Measurements from ENCODE around the gene TSPEAR.
"Not testable (repeated sequence)": the region's sequence is repeated elsewhere in the genome, so short reads cannot be mapped to it uniquely, and the experiment has no call there.

TSPEAR gene

DNA sequence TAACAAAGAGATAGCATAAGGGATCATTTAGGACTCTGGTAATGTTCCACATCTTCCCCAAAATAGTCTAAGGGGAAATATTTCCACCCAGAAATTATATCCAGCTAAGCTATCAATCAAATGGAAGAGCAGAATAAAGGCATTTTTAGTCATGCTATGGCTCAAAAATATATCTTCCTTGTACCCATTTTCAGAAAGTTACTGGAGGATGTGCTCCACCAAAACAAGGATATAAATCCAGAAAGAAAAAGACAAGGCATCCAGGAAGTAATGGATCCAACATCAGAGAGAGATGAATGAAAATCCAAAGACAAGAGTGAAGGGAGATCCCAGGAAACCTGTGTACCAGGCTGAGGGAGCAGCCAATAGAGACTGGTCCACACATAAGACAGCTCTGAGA is 102.2 kb downstream of the TSPEAR start:
- Mint-ChIP-seq H3K4me3 (no peak overlapping the region), H3K27ac (no peak overlapping the region), H3K27me3 (no peaks in the 10 kb centered on the region), H3K9me3 (peaks cover 25% of the 10 kb centered on the region), H3K36me3 (ENCODE audit: low read depth) (no peaks in the 10 kb centered on the region), H3K4me1 (ENCODE audit: low read depth) (peaks cover 1% of the 10 kb centered on the region)
- no peak for DNase-seq

DNA sequence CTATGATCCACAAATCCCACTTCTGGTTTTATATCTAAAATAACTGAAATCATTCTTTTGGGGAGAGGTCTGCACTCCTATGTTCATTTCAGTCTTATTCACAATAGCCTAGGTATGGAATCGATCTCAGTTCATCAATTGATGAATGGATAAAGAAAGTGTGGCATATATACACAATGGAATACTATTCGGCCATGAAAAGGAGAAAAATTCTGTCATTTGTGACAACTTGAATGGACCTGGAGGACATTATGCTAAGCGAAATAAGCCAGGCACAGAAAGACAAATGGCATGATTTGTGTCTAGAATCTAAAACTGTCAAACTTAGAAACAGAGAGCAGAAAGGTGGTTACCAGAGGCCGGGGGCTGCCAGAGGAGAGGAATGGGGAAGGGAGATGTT is 104.9 kb downstream of the TSPEAR start:
- peaks cover 24% of the 10 kb centered on the region for H3K9me3 Mint-ChIP-seq

DNA sequence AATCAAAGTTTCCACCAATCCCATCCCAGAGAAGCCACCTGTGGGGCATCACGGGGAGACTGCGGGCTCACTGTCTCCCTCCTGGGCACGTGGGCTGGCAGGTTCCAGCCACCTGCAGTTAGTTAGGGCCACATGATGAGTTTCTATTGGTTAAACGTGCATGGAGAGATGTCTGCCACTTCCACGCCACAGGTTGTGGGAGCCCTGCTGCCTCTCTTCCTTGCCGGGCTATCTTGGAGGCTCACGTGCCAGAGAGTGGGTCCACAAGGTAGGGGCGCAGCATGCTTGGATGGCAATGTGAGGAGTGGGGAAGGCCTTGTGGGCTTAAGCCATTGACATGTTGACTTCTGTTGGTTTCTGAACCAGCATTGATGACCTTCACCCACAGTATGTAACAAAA is 107.5 kb downstream of the TSPEAR start:
- Mint-ChIP-seq H3K27ac (no peak overlapping the region), H3K27me3 (peaks cover 5% of the 10 kb centered on the region), H3K36me3 (ENCODE audit: low read depth) (no peaks in the 10 kb centered on the region), H3K4me3 (no peak overlapping the region), H3K9me3 (peaks cover 8% of the 10 kb centered on the region), H3K4me1 (ENCODE audit: low read depth) (no peaks in the 10 kb centered on the region)
- no peak for DNase-seq

More for the DNA sequence above, 104.9 kb downstream of the TSPEAR start:
- Mint-ChIP-seq H3K27me3 (peaks cover 3% of the 10 kb centered on the region), H3K4me3 (no peak overlapping the region), H3K27ac (no peak overlapping the region), H3K4me1 (ENCODE audit: low read depth) (no peaks in the 10 kb centered on the region), H3K36me3 (ENCODE audit: low read depth) (no peaks in the 10 kb centered on the region)
- DNase-seq = no peak

DNA sequence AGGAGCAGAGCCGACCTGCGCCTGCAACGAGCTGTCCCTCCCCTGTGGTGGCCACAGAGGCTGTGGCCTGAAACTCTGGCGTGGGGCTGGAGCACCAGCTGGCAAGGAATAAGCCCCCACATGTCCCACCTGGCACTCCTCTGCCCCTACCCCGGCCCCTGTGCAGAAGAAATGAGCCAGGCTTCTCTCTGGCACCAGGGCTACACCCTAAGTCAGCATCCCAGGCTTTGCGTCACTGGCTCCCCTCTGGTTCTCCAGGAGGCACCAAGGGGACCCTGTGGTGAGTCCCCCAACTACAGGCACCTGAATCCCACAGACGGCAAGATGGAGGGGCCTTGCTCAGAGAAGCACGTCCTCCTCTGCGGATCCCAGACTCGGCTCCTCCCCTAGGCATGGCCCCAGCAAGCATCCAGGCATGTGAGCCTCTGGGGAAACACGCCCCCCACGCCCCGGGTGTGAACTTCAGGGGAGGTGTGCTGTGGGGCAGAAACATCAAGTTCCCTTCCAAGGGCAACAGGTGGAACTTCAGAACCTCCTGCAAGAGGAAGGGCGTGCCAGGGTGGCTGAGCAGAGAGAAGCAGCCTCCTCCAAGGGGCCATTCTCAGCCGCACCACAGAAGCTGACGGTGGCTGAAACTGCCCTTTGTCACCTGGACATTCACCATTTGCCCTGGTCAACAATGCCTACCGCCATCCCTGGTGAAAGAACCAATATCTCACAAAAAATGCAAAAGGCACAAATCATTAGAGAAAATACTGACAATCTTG is 108.1 kb downstream of the TSPEAR start:
- H3K4me1 Mint-ChIP-seq (ENCODE audit: low read depth) = no peaks in the 10 kb centered on the region
- no peak overlapping the region for H3K27ac Mint-ChIP-seq
- no peaks in the 10 kb centered on the region for H3K36me3 Mint-ChIP-seq (ENCODE audit: low read depth)
- no peak overlapping the region for H3K4me3 Mint-ChIP-seq
- DNase-seq = no peak
- H3K9me3 Mint-ChIP-seq = peaks cover 6% of the 10 kb centered on the region
- H3K27me3 Mint-ChIP-seq = peaks cover 5% of the 10 kb centered on the region

- Mint-ChIP-seq H3K27ac (no peak overlapping the region), H3K36me3 (ENCODE audit: low read depth) (no peaks in the 10 kb centered on the region), H3K4me3 (no peak overlapping the region), H3K9me3 (peaks cover 6% of the 10 kb centered on the region), H3K4me1 (ENCODE audit: low read depth) (no peaks in the 10 kb centered on the region), H3K27me3 (peaks cover 5% of the 10 kb centered on the region)
- DNase-seq = no peak
These were observed 108.9 kb downstream of the TSPEAR start for GRCh38 chr21:44602463-44602850.

DNA sequence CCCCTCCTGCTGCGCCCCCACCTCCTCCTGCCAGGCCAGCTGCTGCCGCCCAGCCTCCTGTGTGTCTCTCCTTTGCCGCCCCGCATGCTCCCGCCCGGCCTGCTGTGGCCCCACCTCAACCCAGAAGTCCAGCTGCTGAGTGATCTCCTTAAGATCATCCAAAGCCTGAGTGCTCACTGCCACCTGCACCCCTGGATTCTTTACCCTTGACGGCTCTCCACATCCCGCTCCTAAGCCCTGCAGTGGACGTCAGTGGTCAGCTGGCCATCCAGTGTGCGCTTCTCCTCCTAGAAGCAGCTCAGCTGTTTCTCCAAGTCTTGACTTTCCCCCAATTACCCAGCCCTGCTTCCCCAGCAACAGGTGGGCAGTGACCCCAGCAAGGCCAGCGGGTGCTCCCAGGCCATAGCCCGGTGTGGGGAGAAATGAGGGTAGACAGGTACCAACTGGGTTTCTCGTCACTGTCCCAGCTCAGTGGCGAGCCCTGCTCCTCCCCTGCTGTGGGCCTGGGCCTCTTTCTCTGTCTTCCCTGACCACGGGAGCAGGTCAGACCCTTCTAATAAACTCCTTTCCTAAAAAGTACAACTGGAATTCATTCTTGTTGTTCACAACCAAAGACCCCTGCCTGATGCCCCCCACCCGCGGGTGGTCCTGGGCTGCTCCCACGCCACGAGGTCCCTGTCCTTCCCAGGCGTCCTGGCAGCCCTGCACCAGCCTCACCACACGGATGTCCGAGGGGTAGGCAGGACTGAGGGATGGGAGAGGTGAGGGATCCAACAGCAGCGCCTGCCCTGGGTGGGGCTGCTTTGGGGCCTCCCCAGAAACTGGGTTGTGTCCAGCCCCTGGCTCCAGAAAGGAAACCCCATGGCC is 109.5 kb downstream of the TSPEAR start:
- Mint-ChIP-seq H3K27me3 (peaks cover 5% of the 10 kb centered on the region), H3K4me1 (ENCODE audit: low read depth) (no peaks in the 10 kb centered on the region), H3K9me3 (peaks cover 6% of the 10 kb centered on the region), H3K4me3 (no peak overlapping the region), H3K36me3 (ENCODE audit: low read depth) (no peaks in the 10 kb centered on the region), H3K27ac (no peak overlapping the region)
- no peak for DNase-seq

GRCh38 chr21:44601091-44601490 is 110.3 kb downstream of the TSPEAR start:
- H3K9me3 Mint-ChIP-seq; H3K27ac Mint-ChIP-seq; DNase-seq; H3K4me3 Mint-ChIP-seq; H3K4me1 Mint-ChIP-seq (ENCODE audit: low read depth); H3K27me3 Mint-ChIP-seq; H3K36me3 Mint-ChIP-seq (ENCODE audit: low read depth): not testable (repeated sequence)

DNA sequence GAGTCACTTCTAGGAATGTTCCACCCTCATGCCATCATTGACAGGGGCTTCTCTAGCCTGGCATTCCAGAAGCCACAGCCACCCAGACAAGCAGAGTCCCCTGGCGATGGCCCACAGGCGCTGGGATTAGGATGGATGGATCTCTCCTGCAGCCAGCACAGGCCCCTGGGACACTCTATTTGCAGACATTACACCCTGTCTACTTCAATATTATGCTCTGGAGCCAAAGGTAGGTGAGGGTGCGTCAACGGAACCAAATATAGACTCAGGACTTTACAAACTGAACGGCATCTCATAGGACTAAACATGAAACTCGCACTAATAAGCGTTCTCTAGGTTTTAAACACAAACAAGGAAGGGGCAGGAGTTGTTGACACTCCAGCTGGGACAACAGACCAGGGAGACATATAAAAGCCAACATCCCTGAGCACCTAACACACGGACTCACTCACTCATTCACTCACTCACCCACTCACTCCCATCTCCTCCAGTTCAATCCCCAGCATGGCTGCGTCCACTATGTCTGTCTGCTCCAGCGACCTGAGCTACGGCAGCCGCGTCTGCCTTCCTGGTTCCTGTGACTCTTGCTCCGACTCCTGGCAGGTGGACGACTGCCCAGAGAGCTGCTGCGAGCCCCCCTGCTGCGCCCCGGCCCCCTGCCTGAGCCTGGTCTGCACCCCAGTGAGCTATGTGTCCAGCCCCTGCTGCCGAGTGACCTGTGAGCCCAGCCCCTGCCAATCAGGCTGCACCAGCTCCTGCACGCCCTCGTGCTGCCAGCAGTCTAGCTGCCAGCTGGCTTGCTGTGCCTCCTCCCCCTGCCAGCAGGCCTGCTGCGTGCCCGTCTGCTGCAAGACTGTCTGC is 111.0 kb downstream of the TSPEAR start, which contains the start of gene KRTAP10-7:
Gene KRTAP10-7 (plus strand): TSS at position 480 of the 861 bp plus-strand sequence. CDS start 25 bp downstream, at position 505.
- H3K9me3 Mint-ChIP-seq; H3K4me3 Mint-ChIP-seq; H3K4me1 Mint-ChIP-seq (ENCODE audit: low read depth); H3K27me3 Mint-ChIP-seq; H3K36me3 Mint-ChIP-seq (ENCODE audit: low read depth); H3K27ac Mint-ChIP-seq; DNase-seq: not testable (repeated sequence)

- Mint-ChIP-seq H3K27me3 (peaks cover 5% of the 10 kb centered on the region), H3K4me3 (no peak overlapping the region), H3K4me1 (ENCODE audit: low read depth) (no peaks in the 10 kb centered on the region), H3K9me3 (no peaks in the 10 kb centered on the region), H3K36me3 (ENCODE audit: low read depth) (no peaks in the 10 kb centered on the region), H3K27ac (no peak overlapping the region)
- no peak for DNase-seq
These were observed 111.9 kb downstream of the TSPEAR start for GRCh38 chr21:44599264-44600029.

GRCh38 chr21:44598061-44598460 is 113.3 kb downstream of the TSPEAR start:
- H3K27ac Mint-ChIP-seq = no peak overlapping the region
- H3K27me3 Mint-ChIP-seq = peaks cover 5% of the 10 kb centered on the region
- H3K4me3 Mint-ChIP-seq = no peak overlapping the region
- H3K36me3 Mint-ChIP-seq (ENCODE audit: low read depth) = no peaks in the 10 kb centered on the region
- no peak for DNase-seq
- H3K9me3 Mint-ChIP-seq = no peaks in the 10 kb centered on the region
- H3K4me1 Mint-ChIP-seq (ENCODE audit: low read depth) = no peaks in the 10 kb centered on the region

GRCh38 chr21:44596068-44596725 is 115.2 kb downstream of the TSPEAR start:
- Mint-ChIP-seq H3K9me3 (no peaks in the 10 kb centered on the region), H3K4me3 (no peak overlapping the region), H3K36me3 (ENCODE audit: low read depth) (no peaks in the 10 kb centered on the region), H3K27me3 (no peaks in the 10 kb centered on the region), H3K27ac (no peak overlapping the region), H3K4me1 (ENCODE audit: low read depth) (no peaks in the 10 kb centered on the region)
- DNase-seq = peak; percentile 21

- Mint-ChIP-seq H3K27ac (no peak overlapping the region), H3K27me3 (no peaks in the 10 kb centered on the region), H3K4me3 (no peak overlapping the region), H3K4me1 (ENCODE audit: low read depth) (no peaks in the 10 kb centered on the region), H3K36me3 (ENCODE audit: low read depth) (no peaks in the 10 kb centered on the region), H3K9me3 (no peaks in the 10 kb centered on the region)
- no peak for DNase-seq
These were observed 115.8 kb downstream of the TSPEAR start for GRCh38 chr21:44595524-44595923.

- DNase-seq = no peak
- Mint-ChIP-seq H3K27me3 (peaks cover under 1% of the 10 kb centered on the region), H3K4me1 (ENCODE audit: low read depth) (no peaks in the 10 kb centered on the region), H3K27ac (no peak overlapping the region), H3K4me3 (no peak overlapping the region), H3K9me3 (no peaks in the 10 kb centered on the region), H3K36me3 (ENCODE audit: low read depth) (no peaks in the 10 kb centered on the region)
These were observed 116.9 kb downstream of the TSPEAR start for GRCh38 chr21:44594406-44594916.
